ENCODE measurements around the gene VCAM1. TPM values are rescaled to one million over a fixed set of nuclear protein-coding genes. Genes with fewer than 3 reads are reported as not detected.
A peak's percentile ranks its signal among the peaks of the same experiment; 100 is the strongest.

The VCAM1 gene
- polyA plus RNA-seq, 2 of the 4 experiments (the other 2 are of a cell fraction), result 0.04 TPM; not detected in 1

DNA sequence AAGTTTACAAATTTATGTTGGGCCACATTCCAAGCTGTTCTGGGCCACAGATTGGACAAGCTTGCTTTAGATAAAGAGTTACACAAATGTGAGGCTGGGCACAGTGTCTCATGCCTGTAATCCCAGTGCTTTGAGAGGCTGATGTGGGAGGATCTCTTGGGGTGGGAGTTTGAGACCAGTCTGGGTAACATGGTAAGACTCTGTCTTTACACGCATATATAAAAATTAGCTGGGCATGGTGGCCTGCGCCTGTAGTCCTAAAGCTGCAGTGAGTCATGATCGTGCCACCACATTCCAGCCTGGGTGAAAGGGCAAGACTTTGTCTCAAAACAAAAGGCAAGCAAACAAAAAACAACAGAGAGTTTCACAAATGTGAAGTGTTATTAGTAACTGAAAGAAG lies 5.9 kb upstream of the VCAM1 start:
- no peak for DNase-seq (ENCODE audit: low read depth in 1 of 2, low spot score in 1 of 2)
- ChIA-PET CTCF (interaction anchor here (1.2 kb wide), 2 partner anchors 10 to 11 kb away, joined by 5 read pairs; no protein-coding TSS in a partner anchor), POLR2A (no interaction called here)
- peak overlapping the region; percentile 47 for H3K4me2 ChIP-seq
- 39% methylated on average over 3 of the region's 3 CpGs for WGBS (ENCODE audit: missing lambda C conversion rate)
- H3K9me3 ChIP-seq, result no peaks in the 10 kb centered on the region
- TF ChIP-seq KDM5A (IDR thresholded peaks at IDR 0.05) (no peak), ZFP36 (IDR thresholded peaks at IDR 0.05; ENCODE audit: borderline replicate concordance, partially characterized antibody) (no peak), RNF2 (IDR thresholded peaks at IDR 0.05; ENCODE audit: borderline replicate concordance, low read depth) (no peak), ESRRA (IDR thresholded peaks at IDR 0.05; ENCODE audit: borderline replicate concordance, low read length) (no peak), KDM1A (IDR thresholded peaks at IDR 0.05; ENCODE audit: low read depth) (no peak), TFCP2L1 (CRISPR knock-in tag; IDR thresholded peaks at IDR 0.05) (no peak), RAD21 (conservative IDR thresholded peaks at IDR 0.05 in 1 of 2, IDR thresholded peaks at IDR 0.05 in 1 of 2) (no peak), SMC3 (IDR thresholded peaks at IDR 0.05) (no peak), EP300 (IDR thresholded peaks at IDR 0.05) (no peak), CHD4 (IDR thresholded peaks at IDR 0.05; ENCODE audit: borderline replicate concordance) (no peak), MAZ (IDR thresholded peaks at IDR 0.05; ENCODE audit: borderline replicate concordance, low read depth, low read length) (no peak), CEBPB (IDR thresholded peaks at IDR 0.05) (no peak), ZC3H11A (IDR thresholded peaks at IDR 0.05) (no peak), POLR2A (IDR thresholded peaks at IDR 0.05; ENCODE audit: low read length) (no peak), CHD2 (IDR thresholded peaks at IDR 0.05; ENCODE audit: low read length, partially characterized antibody) (no peak), RARB (CRISPR knock-in tag; IDR thresholded peaks at IDR 0.05) (no peak)
- TF ChIP-seq, protein P1, sequence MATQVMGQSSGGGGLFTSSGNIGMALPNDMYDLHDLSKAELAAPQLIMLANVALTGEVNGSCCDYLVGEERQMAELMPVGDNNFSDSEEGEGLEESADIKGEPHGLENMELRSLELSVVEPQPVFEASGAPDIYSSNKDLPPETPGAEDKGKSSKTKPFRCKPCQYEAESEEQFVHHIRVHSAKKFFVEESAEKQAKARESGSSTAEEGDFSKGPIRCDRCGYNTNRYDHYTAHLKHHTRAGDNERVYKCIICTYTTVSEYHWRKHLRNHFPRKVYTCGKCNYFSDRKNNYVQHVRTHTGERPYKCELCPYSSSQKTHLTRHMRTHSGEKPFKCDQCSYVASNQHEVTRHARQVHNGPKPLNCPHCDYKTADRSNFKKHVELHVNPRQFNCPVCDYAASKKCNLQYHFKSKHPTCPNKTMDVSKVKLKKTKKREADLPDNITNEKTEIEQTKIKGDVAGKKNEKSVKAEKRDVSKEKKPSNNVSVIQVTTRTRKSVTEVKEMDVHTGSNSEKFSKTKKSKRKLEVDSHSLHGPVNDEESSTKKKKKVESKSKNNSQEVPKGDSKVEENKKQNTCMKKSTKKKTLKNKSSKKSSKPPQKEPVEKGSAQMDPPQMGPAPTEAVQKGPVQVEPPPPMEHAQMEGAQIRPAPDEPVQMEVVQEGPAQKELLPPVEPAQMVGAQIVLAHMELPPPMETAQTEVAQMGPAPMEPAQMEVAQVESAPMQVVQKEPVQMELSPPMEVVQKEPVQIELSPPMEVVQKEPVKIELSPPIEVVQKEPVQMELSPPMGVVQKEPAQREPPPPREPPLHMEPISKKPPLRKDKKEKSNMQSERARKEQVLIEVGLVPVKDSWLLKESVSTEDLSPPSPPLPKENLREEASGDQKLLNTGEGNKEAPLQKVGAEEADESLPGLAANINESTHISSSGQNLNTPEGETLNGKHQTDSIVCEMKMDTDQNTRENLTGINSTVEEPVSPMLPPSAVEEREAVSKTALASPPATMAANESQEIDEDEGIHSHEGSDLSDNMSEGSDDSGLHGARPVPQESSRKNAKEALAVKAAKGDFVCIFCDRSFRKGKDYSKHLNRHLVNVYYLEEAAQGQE (IDR thresholded peaks at IDR 0.05), result no peak
- TF ChIP-seq, protein P2, sequence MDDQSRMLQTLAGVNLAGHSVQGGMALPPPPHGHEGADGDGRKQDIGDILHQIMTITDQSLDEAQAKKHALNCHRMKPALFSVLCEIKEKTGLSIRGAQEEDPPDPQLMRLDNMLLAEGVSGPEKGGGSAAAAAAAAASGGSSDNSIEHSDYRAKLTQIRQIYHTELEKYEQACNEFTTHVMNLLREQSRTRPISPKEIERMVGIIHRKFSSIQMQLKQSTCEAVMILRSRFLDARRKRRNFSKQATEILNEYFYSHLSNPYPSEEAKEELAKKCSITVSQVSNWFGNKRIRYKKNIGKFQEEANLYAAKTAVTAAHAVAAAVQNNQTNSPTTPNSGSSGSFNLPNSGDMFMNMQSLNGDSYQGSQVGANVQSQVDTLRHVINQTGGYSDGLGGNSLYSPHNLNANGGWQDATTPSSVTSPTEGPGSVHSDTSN (IDR thresholded peaks at IDR 0.05), result no peak
- TF ChIP-seq, protein P3, sequence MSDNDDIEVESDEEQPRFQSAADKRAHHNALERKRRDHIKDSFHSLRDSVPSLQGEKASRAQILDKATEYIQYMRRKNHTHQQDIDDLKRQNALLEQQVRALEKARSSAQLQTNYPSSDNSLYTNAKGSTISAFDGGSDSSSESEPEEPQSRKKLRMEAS (IDR thresholded peaks at IDR 0.05), result no peak
- FAIRE-seq, result no peak
- ATAC-seq, result no peak
- H3K27ac ChIP-seq, result peak overlapping the region in 1 of 2 experiments; percentile 57; a peak in 3 of 6 replicates
- H3K4me3 ChIP-seq, result no peak overlapping the region
- H3K4me1 ChIP-seq, result peaks cover 21% of the 10 kb centered on the region

DNA sequence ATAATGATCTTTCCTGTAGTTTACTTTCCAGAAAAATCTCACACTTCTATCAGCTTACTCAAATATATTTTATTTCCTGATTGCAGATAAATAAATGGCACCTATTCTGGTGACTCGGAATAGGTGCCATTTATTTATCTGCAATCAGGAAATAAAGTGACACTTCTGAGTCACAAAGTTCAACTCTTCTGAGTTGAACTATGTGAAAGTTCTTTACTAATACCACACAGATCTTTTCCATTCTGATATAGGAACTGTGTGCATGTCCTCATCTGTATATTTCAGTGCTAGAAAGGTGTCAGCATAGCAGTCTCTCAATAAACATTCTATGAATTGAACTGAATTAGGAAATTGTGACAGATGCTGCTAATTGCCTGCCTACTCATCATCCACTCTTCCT lies 4.9 kb upstream of the VCAM1 start:
- peaks cover 21% of the 10 kb centered on the region for H3K4me1 ChIP-seq
- TF ChIP-seq JUNB (IDR thresholded peaks at IDR 0.05) (no peak), MAZ (IDR thresholded peaks at IDR 0.05; ENCODE audit: borderline replicate concordance, low read depth, low read length) (no peak), CBX8 (IDR thresholded peaks at IDR 0.05) (no peak), RCOR1 (IDR thresholded peaks at IDR 0.05; ENCODE audit: low read depth, low read length) (no peak), TP53 (CRISPR knock-in tag; IDR thresholded peaks at IDR 0.05) (no peak), NPAS2 (CRISPR knock-in tag; IDR thresholded peaks at IDR 0.05; ENCODE audit: borderline replicate concordance) (no peak), ESRRA (IDR thresholded peaks at IDR 0.05; ENCODE audit: borderline replicate concordance, low read length) (no peak), CHD2 (IDR thresholded peaks at IDR 0.05; ENCODE audit: low read length, partially characterized antibody) (no peak), FOSL2 (IDR thresholded peaks at IDR 0.05) (no peak), FOSL2 (CRISPR knock-in tag; IDR thresholded peaks at IDR 0.05) (no peak), RFX5 (IDR thresholded peaks at IDR 0.05) (no peak), KDM5A (IDR thresholded peaks at IDR 0.05) (no peak), GATA3 (IDR thresholded peaks at IDR 0.05; ENCODE audit: borderline replicate concordance) (no peak)
- TF ChIP-seq, protein P4, sequence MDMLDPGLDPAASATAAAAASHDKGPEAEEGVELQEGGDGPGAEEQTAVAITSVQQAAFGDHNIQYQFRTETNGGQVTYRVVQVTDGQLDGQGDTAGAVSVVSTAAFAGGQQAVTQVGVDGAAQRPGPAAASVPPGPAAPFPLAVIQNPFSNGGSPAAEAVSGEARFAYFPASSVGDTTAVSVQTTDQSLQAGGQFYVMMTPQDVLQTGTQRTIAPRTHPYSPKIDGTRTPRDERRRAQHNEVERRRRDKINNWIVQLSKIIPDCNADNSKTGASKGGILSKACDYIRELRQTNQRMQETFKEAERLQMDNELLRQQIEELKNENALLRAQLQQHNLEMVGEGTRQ (IDR thresholded peaks at IDR 0.05), result no peak
- TF ChIP-seq, protein P3 (IDR thresholded peaks at IDR 0.05), result no peak
- TF ChIP-seq, protein P5, sequence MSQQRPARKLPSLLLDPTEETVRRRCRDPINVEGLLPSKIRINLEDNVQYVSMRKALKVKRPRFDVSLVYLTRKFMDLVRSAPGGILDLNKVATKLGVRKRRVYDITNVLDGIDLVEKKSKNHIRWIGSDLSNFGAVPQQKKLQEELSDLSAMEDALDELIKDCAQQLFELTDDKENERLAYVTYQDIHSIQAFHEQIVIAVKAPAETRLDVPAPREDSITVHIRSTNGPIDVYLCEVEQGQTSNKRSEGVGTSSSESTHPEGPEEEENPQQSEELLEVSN (IDR thresholded peaks at IDR 0.05; ENCODE audit: borderline replicate concordance, low read depth), result no peak
- H3K4me2 ChIP-seq, result no peak overlapping the region
- H3K9me3 ChIP-seq, result no peaks in the 10 kb centered on the region
- 12% methylated on average over 1 of the region's 1 CpG for WGBS (ENCODE audit: missing lambda C conversion rate)
- CTCF ChIA-PET, result no interaction called here
- no peak overlapping the region for H3K4me3 ChIP-seq
- no peak for ATAC-seq
- POLR2A ChIA-PET, result no interaction called here
- no peak for DNase-seq (ENCODE audit: low read depth in 1 of 2, low spot score in 1 of 2)
- no peak for FAIRE-seq
- no peak overlapping the region for H3K27ac ChIP-seq

All from A549 (cell line).